HEK293T (cell line): Measurements from ENCODE around the gene TYMP.

Experiments used
- ARNT ChIP-seq: fragments of 450-650 bp; IDR thresholded peaks from 2 replicates; pipeline ENCODE4 v1.6.1; 2017; ENCODE audit warnings: mild to moderate bottlenecking
- BHLHE40 ChIP-seq: fragments of 450-650 bp; IDR thresholded peaks from 2 replicates; pipeline ENCODE4 v1.6.1; 2016; ENCODE audit warnings: mild to moderate bottlenecking, moderate library complexity, borderline replicate concordance
- CTBP1 ChIP-seq: fragments of 450-650 bp; IDR thresholded peaks from 2 replicates; pipeline ENCODE4 v1.6.1; 2016; ENCODE audit warnings: borderline replicate concordance
- FOXA1 ChIP-seq: fragments of 450-650 bp; IDR thresholded peaks from 2 replicates; pipeline ENCODE4 v1.6.1; 2016; ENCODE audit warnings: mild to moderate bottlenecking
- FOXK2 ChIP-seq: fragments of 450-650 bp; IDR thresholded peaks from 2 replicates; pipeline ENCODE4 v1.6.1; 2016; ENCODE audit warnings: mild to moderate bottlenecking
- FOXM1 ChIP-seq: fragments of 450-650 bp; IDR thresholded peaks from 2 replicates; pipeline ENCODE4 v1.6.1; 2017; ENCODE audit warnings: mild to moderate bottlenecking, borderline replicate concordance
- HDGF ChIP-seq: fragments of 450-650 bp; IDR thresholded peaks from 2 replicates; pipeline ENCODE4 v1.6.1; 2017; ENCODE audit warnings: antibody characterized with exemption, borderline replicate concordance
- L3MBTL2 ChIP-seq: fragments of 450-650 bp; conservative IDR thresholded peaks from 2 replicates; pipeline ENCODE4 v1.6.1; 2016; ENCODE audit warnings: mild to moderate bottlenecking
- SP1 ChIP-seq: fragments of 450-650 bp; IDR thresholded peaks from 2 replicates; pipeline ENCODE4 v1.6.1; 2017
- SUZ12 ChIP-seq: fragments of 450-650 bp; IDR thresholded peaks from 2 replicates; pipeline ENCODE4 v1.6.1; 2016; ENCODE audit warnings: mild to moderate bottlenecking
- TARDBP ChIP-seq: fragments of 450-650 bp; IDR thresholded peaks from 2 replicates; pipeline ENCODE4 v1.6.1; 2016

- TF ChIP-seq ARNT (no peak), L3MBTL2 (no peak), FOXA1 (no peak), CTBP1 (no peak), FOXM1 (no peak), SUZ12 (no peak), SP1 (no peak), BHLHE40 (no peak), FOXK2 (no peak), TARDBP (no peak), HDGF (no peak)
Measured at GRCh38 chr22:50571264-50572175, 41.7 kb upstream of the TYMP start.
